Measurements from ENCODE around the gene CCL1. TPM values are rescaled to one million over a fixed set of nuclear protein-coding genes. Genes with fewer than 3 reads are reported as not detected.

Gene CCL1
- total RNA-seq, 4 donors from 2014 or later: not detected

GRCh38 chr17:34319039-34319483, 44.0 kb downstream of the CCL1 start, which contains the start of gene CCL8:
TSS of gene CCL8 (plus strand) at chr17:34319435. CDS start at chr17:34319502, 67 bp downstream.
- H3K9me3 ChIP-seq: no peaks in the 10 kb centered on the region
- no peaks in the 10 kb centered on the region for H3K36me3 ChIP-seq
- 48 to 49% methylated on average over 2 of the region's 2 CpGs for WGBS, 2 donors
- no peaks in the 10 kb centered on the region for H3K27me3 ChIP-seq
- DNase-seq: no peak
- intact Hi-C loops (cut with DNase I): no loop called here
- H3K4me1 ChIP-seq: peaks cover 0 to under 1% of the 10 kb centered on the region in 2 donors
- TF ChIP-seq CTCF (IDR thresholded peaks at IDR 0.05) (no peak), POLR2A (IDR thresholded peaks at IDR 0.05) (no peak)
- no peak within 1 kb of the TSS for H3K27ac ChIP-seq
- no peak within 1 kb of the TSS for H3K4me3 ChIP-seq (replicated peaks in 1 of 3)

GRCh38 chr17:34318474-34318873, 44.6 kb downstream of the CCL1 start:
- no peaks in the 10 kb centered on the region for H3K27me3 ChIP-seq
- H3K9me3 ChIP-seq: no peaks in the 10 kb centered on the region
- peaks cover 0 to 6% of the 10 kb centered on the region in 2 donors for H3K4me1 ChIP-seq
- no peak for TF ChIP-seq CTCF (IDR thresholded peaks at IDR 0.05)
- no peak for TF ChIP-seq POLR2A (IDR thresholded peaks at IDR 0.05)
- intact Hi-C loops (cut with DNase I): no loop called here
- 81 to 86% methylated on average over 3 of the region's 3 CpGs for WGBS, 2 donors
- DNase-seq: no peak
- H3K27ac ChIP-seq: no peak overlapping the region
- H3K4me3 ChIP-seq (replicated peaks in 1 of 3): no peak overlapping the region
- H3K36me3 ChIP-seq: no peaks in the 10 kb centered on the region

GRCh38 chr17:34314279-34314678, 48.8 kb downstream of the CCL1 start:
- no peak overlapping the region for H3K4me3 ChIP-seq (replicated peaks in 1 of 3)
- no peak for TF ChIP-seq CTCF (IDR thresholded peaks at IDR 0.05)
- no peak for TF ChIP-seq POLR2A (IDR thresholded peaks at IDR 0.05)
- intact Hi-C loops (cut with DNase I): loop anchor here (5.0 kb wide), 1 partner anchor 48 kb away; the partner anchor contains the start of gene CCL1
- no peaks in the 10 kb centered on the region for H3K9me3 ChIP-seq
- peaks cover 0 to 8% of the 10 kb centered on the region in 2 donors for H3K4me1 ChIP-seq
- no peaks in the 10 kb centered on the region for H3K36me3 ChIP-seq
- WGBS, 2 donors: 29 to 45% methylated on average over 4 of the region's 4 CpGs
- H3K27ac ChIP-seq: peak overlapping the region in 1 of 3 donors; percentile 32
- H3K27me3 ChIP-seq: no peaks in the 10 kb centered on the region
- DNase-seq: peak in 1 of 2 donors; percentile 1

- WGBS, 2 donors: 92 to 95% methylated on average over 4 of the region's 4 CpGs
- no peak for DNase-seq
- peaks cover 0 to 8% of the 10 kb centered on the region in 2 donors for H3K4me1 ChIP-seq
- TF ChIP-seq POLR2A (IDR thresholded peaks at IDR 0.05) (no peak), CTCF (IDR thresholded peaks at IDR 0.05) (no peak)
- no peaks in the 10 kb centered on the region for H3K27me3 ChIP-seq
- H3K36me3 ChIP-seq: no peaks in the 10 kb centered on the region
- no peaks in the 10 kb centered on the region for H3K9me3 ChIP-seq
- H3K4me3 ChIP-seq (replicated peaks in 1 of 3): no peak overlapping the region
- no peak overlapping the region for H3K27ac ChIP-seq
- intact Hi-C loops (cut with DNase I): loop anchor here (5.0 kb wide), 1 partner anchor 49 kb away; the partner anchor contains the start of gene CCL1
Measured at GRCh38 chr17:34313164-34313563, 49.9 kb downstream of the CCL1 start.

- DNase-seq: no peak
- H3K9me3 ChIP-seq: no peaks in the 10 kb centered on the region
- TF ChIP-seq CTCF (IDR thresholded peaks at IDR 0.05): no peak
- no peak for TF ChIP-seq POLR2A (IDR thresholded peaks at IDR 0.05)
- H3K27me3 ChIP-seq: no peaks in the 10 kb centered on the region
- H3K27ac ChIP-seq: no peak overlapping the region
- intact Hi-C loops (cut with DNase I): loop anchor here (5.0 kb wide), 1 partner anchor 50 kb away; the partner anchor contains the start of gene CCL1
- H3K4me1 ChIP-seq: peaks cover 0 to 8% of the 10 kb centered on the region in 2 donors
- whole genome bisulfite sequencing, 2 donors: 56 to 58% methylated on average over 5 of the region's 5 CpGs
- no peak overlapping the region for H3K4me3 ChIP-seq (replicated peaks in 1 of 3)
- H3K36me3 ChIP-seq: no peaks in the 10 kb centered on the region
Measured at GRCh38 chr17:34312080-34312479, 51.0 kb downstream of the CCL1 start.
